ENCODE measurements around the gene PLCB4. TPM values are rescaled to one million over a fixed set of nuclear protein-coding genes. Genes with fewer than 3 reads are reported as not detected.

The PLCB4 gene
- total RNA-seq, 1 donor from 2014 or later, result 30.5 TPM

DNA sequence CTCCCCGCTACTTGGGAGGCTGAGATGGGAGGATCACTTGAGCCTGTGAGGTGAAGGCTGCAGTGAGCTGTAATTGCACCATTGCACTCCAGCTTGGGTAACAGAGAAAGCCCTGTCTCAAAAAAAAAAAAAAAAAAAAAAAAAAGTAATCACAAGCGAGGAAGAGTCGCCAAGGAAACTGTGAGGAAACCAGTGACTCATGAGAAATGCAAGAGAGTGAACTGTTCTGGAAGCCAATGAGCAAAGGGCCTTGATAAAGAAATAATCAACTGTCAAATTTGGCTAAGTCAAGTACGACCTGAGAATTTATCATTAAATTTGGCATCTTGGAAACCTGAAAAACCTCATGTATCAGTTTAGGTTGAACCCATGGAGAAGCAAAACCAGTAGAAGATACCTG lies 429.4 kb downstream of the PLCB4 start:
- Histone ChIP-seq H3K27me3 (ENCODE audit: low read depth) (no peaks in the 10 kb centered on the region), H3K4me1 (no peaks in the 10 kb centered on the region), H3K36me3 (no peaks in the 10 kb centered on the region), H3K9me3 (replicated peaks) (no peaks in the 10 kb centered on the region), H3K4me3 (no peak overlapping the region), H3K27ac (replicated peaks) (no peak overlapping the region)
- intact Hi-C loops (cut with micrococcal nuclease), result no loop called here
- TF ChIP-seq, protein P1, sequence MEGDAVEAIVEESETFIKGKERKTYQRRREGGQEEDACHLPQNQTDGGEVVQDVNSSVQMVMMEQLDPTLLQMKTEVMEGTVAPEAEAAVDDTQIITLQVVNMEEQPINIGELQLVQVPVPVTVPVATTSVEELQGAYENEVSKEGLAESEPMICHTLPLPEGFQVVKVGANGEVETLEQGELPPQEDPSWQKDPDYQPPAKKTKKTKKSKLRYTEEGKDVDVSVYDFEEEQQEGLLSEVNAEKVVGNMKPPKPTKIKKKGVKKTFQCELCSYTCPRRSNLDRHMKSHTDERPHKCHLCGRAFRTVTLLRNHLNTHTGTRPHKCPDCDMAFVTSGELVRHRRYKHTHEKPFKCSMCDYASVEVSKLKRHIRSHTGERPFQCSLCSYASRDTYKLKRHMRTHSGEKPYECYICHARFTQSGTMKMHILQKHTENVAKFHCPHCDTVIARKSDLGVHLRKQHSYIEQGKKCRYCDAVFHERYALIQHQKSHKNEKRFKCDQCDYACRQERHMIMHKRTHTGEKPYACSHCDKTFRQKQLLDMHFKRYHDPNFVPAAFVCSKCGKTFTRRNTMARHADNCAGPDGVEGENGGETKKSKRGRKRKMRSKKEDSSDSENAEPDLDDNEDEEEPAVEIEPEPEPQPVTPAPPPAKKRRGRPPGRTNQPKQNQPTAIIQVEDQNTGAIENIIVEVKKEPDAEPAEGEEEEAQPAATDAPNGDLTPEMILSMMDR (IDR thresholded peaks at IDR 0.05; ENCODE audit: borderline replicate concordance), result no peak
- no peak for DNase-seq

DNA sequence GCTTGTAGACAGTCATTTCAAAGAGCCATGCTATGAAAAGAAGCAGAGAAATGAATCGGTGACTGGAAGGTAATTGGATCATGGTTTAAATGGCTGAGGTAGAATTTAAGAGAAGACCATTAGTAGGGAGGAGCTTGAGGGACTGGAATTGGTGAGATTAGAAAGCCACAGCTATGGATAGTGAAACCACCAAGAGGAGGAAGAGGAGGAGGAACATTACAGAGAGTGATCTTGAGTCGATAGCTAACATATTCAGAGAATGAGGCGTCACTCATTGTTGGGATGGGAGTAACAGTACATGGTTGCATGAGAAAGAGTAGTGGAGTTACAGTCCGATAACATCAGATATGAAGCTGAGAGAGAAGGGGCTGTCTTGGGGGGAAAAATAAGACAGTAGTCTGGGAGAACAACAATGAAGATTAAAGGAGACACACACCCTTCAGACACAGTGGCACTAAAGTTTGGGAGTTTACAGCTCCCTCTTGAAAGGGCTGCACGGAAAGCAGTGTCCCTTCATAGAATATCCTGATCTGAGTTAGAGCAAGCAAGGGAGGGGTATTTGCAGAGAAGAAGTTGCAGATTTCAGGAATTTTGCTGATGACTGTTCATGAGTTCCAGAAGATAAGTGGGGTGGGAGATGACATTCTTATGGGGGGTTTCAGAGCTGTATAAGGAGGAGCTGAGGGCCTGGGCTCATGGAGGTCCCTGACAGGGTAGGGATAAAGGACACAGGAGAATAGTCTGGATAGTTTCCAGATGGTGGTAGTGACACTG lies 430.4 kb downstream of the PLCB4 start:
- Histone ChIP-seq H3K4me3 (no peak overlapping the region), H3K4me1 (no peaks in the 10 kb centered on the region), H3K27ac (replicated peaks) (no peak overlapping the region), H3K27me3 (ENCODE audit: low read depth) (peaks cover 2% of the 10 kb centered on the region), H3K9me3 (replicated peaks) (no peaks in the 10 kb centered on the region), H3K36me3 (no peaks in the 10 kb centered on the region)
- TF ChIP-seq, protein P1 (IDR thresholded peaks at IDR 0.05; ENCODE audit: borderline replicate concordance), result no peak
- DNase-seq, result no peak
- intact Hi-C loops (cut with micrococcal nuclease), result no loop called here

DNA sequence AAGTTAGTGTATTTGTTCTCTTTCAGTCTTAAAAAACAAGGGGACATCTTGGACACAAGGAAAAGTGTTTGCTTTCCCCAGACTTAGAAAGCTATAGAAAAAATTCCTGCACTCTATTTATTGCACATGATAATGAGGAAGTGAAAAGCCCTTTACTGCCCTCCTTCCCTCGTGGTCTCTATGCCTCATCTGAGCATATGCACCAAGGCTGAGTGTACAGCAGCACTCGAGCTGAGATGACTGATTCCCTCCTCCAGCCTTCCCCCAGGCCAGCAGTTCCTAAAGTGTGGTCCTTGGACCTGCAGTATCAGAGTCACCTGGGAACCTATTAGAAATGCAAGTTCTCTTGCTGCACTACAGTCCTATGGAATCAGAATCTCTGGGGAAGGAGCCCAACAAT lies 431.2 kb downstream of the PLCB4 start:
- Histone ChIP-seq H3K27me3 (ENCODE audit: low read depth) (peaks cover 11% of the 10 kb centered on the region), H3K9me3 (replicated peaks) (no peaks in the 10 kb centered on the region), H3K4me3 (no peak overlapping the region), H3K36me3 (no peaks in the 10 kb centered on the region), H3K27ac (replicated peaks) (no peak overlapping the region), H3K4me1 (no peaks in the 10 kb centered on the region)
- TF ChIP-seq, protein P1 (IDR thresholded peaks at IDR 0.05; ENCODE audit: borderline replicate concordance), result no peak
- DNase-seq, result no peak
- intact Hi-C loops (cut with micrococcal nuclease), result no loop called here

DNA sequence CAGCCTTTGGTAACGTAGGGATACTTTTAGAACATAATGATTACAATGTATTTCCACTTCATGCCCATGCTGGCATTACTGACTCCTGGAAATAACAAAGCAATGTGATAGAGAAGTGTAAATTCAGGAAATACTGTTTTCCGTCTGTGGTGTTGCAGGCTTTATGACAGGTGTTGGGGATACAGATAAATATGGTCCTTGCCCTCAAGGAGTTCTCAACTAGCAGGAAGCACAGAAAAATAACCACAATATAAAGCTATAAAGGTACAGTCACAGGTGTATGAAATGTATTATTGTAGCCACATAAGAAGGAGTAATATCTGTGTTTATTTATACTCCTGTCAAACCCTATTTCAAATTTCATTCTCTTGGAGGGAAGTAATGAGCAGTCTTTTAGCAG lies 432.6 kb downstream of the PLCB4 start:
- intact Hi-C loops (cut with micrococcal nuclease), result no loop called here

DNA sequence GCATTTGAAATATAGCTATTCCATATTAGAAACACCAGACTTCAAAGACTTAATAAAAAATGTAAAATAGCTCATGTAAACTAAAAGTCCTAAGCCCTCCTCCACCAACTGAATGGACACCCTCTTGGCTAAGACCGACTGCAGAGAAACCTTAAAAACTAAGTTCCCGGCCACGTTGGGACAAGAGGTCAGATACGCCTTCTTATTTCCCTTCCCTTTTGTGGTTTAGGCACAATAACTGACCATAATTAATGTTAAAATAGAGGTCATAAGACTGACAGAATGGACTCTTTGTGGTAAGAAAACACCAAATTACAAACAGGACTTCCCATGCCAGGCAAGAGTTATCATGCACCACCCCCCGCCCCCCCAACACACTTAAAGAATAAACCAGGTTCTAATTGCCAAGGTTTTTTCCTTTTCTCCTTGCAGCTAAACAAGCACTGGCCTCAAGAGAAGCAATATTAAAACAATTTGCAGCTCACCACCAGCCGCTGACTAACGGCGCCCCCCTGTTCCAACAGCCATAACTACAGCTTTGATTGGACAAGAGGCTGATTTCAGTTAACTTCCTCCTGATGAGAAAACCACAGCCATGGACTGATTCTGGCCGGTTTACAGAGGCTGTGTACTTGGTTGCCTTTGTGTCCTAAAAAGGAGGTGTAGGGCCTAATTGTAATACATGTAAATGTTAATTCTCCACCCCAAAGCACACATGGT lies 434.8 kb downstream of the PLCB4 start:
- no peaks in the 10 kb centered on the region for H3K36me3 ChIP-seq
- H3K9me3 ChIP-seq (replicated peaks), result no peaks in the 10 kb centered on the region
- DNase-seq, result no peak
- TF ChIP-seq, protein P1 (IDR thresholded peaks at IDR 0.05; ENCODE audit: borderline replicate concordance), result no peak
- no peak overlapping the region for H3K27ac ChIP-seq (replicated peaks)
- peaks cover 22% of the 10 kb centered on the region for H3K4me1 ChIP-seq
- peaks cover 46% of the 10 kb centered on the region for H3K27me3 ChIP-seq (ENCODE audit: low read depth)
- intact Hi-C loops (cut with micrococcal nuclease), result no loop called here
- H3K4me3 ChIP-seq, result no peak overlapping the region

More for the DNA sequence above, 432.6 kb downstream of the PLCB4 start:
- no peak overlapping the region for H3K4me3 ChIP-seq
- H3K36me3 ChIP-seq, result no peaks in the 10 kb centered on the region
- peaks cover 24% of the 10 kb centered on the region for H3K27me3 ChIP-seq (ENCODE audit: low read depth)
- no peak overlapping the region for H3K27ac ChIP-seq (replicated peaks)
- no peaks in the 10 kb centered on the region for H3K9me3 ChIP-seq (replicated peaks)
- peaks cover 5% of the 10 kb centered on the region for H3K4me1 ChIP-seq
- DNase-seq, result no peak
- TF ChIP-seq, protein P1 (IDR thresholded peaks at IDR 0.05; ENCODE audit: borderline replicate concordance), result no peak

Measured in left ventricle myocardium inferior (tissue), 1 donor.